Measurements from ENCODE around the gene FAM131B.

DNA sequence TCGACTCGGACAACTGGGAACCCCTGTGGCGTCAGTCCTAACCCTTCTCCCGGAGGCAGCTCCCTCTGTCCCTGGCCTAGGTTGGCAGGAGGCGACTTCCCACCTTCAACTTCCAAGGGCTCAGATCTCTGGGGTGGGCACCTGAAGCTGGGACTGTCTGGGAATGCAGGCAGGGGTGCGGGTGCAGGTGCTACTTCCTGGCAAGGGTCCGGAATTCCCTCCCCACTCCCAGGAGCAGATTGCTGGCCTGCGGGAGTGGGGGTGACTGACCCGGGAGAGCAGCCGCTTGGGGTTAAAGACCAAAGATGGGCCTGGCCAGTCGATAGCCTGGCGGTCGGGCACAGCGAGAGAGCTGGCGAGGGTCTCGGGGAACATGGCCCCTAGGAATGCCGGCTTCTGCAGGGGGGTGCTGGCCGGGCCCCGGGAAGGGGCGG lies 45.8 kb upstream of the FAM131B start:
- TF ChIP-seq, protein P1, sequence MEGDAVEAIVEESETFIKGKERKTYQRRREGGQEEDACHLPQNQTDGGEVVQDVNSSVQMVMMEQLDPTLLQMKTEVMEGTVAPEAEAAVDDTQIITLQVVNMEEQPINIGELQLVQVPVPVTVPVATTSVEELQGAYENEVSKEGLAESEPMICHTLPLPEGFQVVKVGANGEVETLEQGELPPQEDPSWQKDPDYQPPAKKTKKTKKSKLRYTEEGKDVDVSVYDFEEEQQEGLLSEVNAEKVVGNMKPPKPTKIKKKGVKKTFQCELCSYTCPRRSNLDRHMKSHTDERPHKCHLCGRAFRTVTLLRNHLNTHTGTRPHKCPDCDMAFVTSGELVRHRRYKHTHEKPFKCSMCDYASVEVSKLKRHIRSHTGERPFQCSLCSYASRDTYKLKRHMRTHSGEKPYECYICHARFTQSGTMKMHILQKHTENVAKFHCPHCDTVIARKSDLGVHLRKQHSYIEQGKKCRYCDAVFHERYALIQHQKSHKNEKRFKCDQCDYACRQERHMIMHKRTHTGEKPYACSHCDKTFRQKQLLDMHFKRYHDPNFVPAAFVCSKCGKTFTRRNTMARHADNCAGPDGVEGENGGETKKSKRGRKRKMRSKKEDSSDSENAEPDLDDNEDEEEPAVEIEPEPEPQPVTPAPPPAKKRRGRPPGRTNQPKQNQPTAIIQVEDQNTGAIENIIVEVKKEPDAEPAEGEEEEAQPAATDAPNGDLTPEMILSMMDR (IDR thresholded peaks at IDR 0.05; ENCODE audit: borderline replicate concordance, extremely low read depth, low read length, poor library complexity, severe bottlenecking), result no peak
- TF ChIP-seq EZH2 (IDR thresholded peaks at IDR 0.05; ENCODE audit: borderline replicate concordance, low read depth, low read length, severe bottlenecking), result no peak

Measured in DND-41 (cell line).